ENCODE measurements around the gene KCNH5. TPM values are rescaled to one million over a fixed set of nuclear protein-coding genes. Genes with fewer than 3 reads are reported as not detected.

Gene KCNH5
- total RNA-seq, 2 experiments from 2014 or later: not detected

DNA sequence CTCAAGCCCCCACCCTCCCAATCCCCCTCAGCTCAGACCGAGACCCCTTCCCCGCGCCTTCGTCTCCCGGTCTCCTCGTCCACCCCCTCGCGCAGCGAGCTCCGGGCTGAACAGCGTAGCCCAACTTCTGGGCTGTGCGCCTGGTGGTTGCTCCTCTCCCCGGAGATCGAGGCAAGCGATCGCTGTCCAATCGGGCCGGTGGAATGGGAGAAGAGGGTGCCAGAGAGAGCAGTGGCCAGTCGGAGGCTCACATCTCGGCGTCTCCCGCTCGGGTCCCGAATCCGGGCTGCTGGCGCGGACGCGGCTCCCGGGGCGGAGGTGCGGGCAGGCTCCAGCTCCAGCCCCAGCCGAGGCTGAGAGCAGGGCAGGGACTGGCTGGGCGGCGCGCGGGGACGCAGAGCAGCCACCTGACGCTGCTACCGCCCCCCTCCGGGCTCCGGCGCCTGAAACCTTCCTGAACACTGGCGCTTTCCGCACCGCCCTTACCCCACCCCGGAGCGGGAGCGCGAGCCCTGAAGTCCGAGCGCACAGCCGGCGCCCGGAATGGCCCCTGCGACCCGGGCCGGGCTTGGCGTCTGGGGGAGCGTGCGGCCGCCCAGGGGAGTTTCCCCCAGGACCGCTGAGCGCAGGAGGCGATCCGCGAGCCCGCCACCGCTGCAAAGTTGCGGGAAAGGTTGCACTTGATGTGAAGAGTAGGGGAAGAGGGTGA is 508 bp upstream of the KCNH5 start:
- DNase-seq (ENCODE audit: low spot score): no peak
- H3K79me2 ChIP-seq (ENCODE audit: insufficient read depth, low read depth, low read length): no peaks in the 10 kb centered on the region
- no peaks in the 10 kb centered on the region for H4K20me1 ChIP-seq (ENCODE audit: insufficient read depth, low read length)
- H3K4me3 ChIP-seq (ENCODE audit: low read depth, low read length, poor library complexity, severe bottlenecking): no peak overlapping the region
- intact Hi-C loops (cut with micrococcal nuclease; ENCODE audit: unreplicated experiment): no loop called here
- H2AFZ ChIP-seq (ENCODE audit: low read length): no peak overlapping the region
- no peaks in the 10 kb centered on the region for H3K36me3 ChIP-seq (ENCODE audit: insufficient read depth, low read length)
- no peaks in the 10 kb centered on the region for H3K4me1 ChIP-seq (ENCODE audit: insufficient read depth, low read length, poor library complexity, severe bottlenecking)
- no peak overlapping the region for H3K27ac ChIP-seq (ENCODE audit: low read depth, low read length, poor library complexity, severe bottlenecking)
- TF ChIP-seq EZH2phosphoT487 (IDR thresholded peaks at IDR 0.05; ENCODE audit: borderline replicate concordance, low read depth, low read length): no peak
- TF ChIP-seq, protein P1, sequence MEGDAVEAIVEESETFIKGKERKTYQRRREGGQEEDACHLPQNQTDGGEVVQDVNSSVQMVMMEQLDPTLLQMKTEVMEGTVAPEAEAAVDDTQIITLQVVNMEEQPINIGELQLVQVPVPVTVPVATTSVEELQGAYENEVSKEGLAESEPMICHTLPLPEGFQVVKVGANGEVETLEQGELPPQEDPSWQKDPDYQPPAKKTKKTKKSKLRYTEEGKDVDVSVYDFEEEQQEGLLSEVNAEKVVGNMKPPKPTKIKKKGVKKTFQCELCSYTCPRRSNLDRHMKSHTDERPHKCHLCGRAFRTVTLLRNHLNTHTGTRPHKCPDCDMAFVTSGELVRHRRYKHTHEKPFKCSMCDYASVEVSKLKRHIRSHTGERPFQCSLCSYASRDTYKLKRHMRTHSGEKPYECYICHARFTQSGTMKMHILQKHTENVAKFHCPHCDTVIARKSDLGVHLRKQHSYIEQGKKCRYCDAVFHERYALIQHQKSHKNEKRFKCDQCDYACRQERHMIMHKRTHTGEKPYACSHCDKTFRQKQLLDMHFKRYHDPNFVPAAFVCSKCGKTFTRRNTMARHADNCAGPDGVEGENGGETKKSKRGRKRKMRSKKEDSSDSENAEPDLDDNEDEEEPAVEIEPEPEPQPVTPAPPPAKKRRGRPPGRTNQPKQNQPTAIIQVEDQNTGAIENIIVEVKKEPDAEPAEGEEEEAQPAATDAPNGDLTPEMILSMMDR (conservative IDR thresholded peaks at IDR 0.05; ENCODE audit: low read length): no peak
- no peaks in the 10 kb centered on the region for H3K9me3 ChIP-seq (ENCODE audit: low read length)
- BruUV-seq (replicated peaks): no TSS peak
- H3K4me2 ChIP-seq (ENCODE audit: low read length): no peak overlapping the region
- ChIA-PET CTCF (ENCODE audit: unreplicated experiment) (no interaction called here), POLR2A (no interaction called here)
- H3K9me2 ChIP-seq (ENCODE audit: insufficient read depth, low read length): no peaks in the 10 kb centered on the region

DNA sequence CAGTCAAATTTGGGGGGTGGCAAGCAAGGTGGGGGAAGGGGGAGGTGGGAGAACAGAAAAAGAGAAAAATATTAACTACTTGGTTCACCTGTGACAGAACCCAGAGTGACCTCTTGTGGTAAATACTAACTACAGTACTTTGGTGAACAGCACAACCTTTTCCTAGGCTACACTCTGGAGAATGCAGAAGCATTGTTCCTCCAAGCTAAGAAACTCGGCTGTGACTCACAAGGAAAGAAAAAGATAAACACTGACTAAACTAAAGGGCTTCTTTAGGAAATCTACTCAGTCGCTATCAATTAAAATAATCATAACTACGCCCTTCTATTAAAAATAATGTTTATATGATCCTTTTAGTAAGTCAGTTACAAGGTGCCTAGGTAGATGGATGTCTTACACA is 5.4 kb downstream of the KCNH5 start:
- BruUV-seq (replicated peaks): no TSS peak
- no peak for TF ChIP-seq EZH2phosphoT487 (IDR thresholded peaks at IDR 0.05; ENCODE audit: borderline replicate concordance, low read depth, low read length)
- TF ChIP-seq, protein P1 (conservative IDR thresholded peaks at IDR 0.05; ENCODE audit: low read length): peak; percentile 66
- ChIA-PET POLR2A (no interaction called here), CTCF (ENCODE audit: unreplicated experiment) (no interaction called here)
- intact Hi-C loops (cut with micrococcal nuclease; ENCODE audit: unreplicated experiment): no loop called here
- no peak overlapping the region for H3K4me2 ChIP-seq (ENCODE audit: low read length)
- no peaks in the 10 kb centered on the region for H3K4me1 ChIP-seq (ENCODE audit: insufficient read depth, low read length, poor library complexity, severe bottlenecking)
- DNase-seq (ENCODE audit: low spot score): peak; percentile 13
- H4K20me1 ChIP-seq (ENCODE audit: insufficient read depth, low read length): no peaks in the 10 kb centered on the region
- no peak overlapping the region for H3K4me3 ChIP-seq (ENCODE audit: low read depth, low read length, poor library complexity, severe bottlenecking)
- no peak overlapping the region for H3K27ac ChIP-seq (ENCODE audit: low read depth, low read length, poor library complexity, severe bottlenecking)
- no peaks in the 10 kb centered on the region for H3K9me3 ChIP-seq (ENCODE audit: low read length)
- H3K9me2 ChIP-seq (ENCODE audit: insufficient read depth, low read length): no peaks in the 10 kb centered on the region
- H3K36me3 ChIP-seq (ENCODE audit: insufficient read depth, low read length): no peaks in the 10 kb centered on the region
- no peak overlapping the region for H2AFZ ChIP-seq (ENCODE audit: low read length)
- no peaks in the 10 kb centered on the region for H3K79me2 ChIP-seq (ENCODE audit: insufficient read depth, low read depth, low read length)

GRCh38 chr14:63032641-63033040 is 12.6 kb downstream of the KCNH5 start:
- TF ChIP-seq EZH2phosphoT487 (IDR thresholded peaks at IDR 0.05; ENCODE audit: borderline replicate concordance, low read depth, low read length): no peak
- TF ChIP-seq, protein P1 (conservative IDR thresholded peaks at IDR 0.05; ENCODE audit: low read length): no peak
- H3K4me2 ChIP-seq (ENCODE audit: low read length): no peak overlapping the region
- POLR2A ChIA-PET: interaction anchor here (0.6 to 0.7 kb wide), 2 partner anchors 58 to 733 kb away, joined by 3 read pairs; no protein-coding TSS in a partner anchor
- no peaks in the 10 kb centered on the region for H3K36me3 ChIP-seq (ENCODE audit: insufficient read depth, low read length)
- no peak overlapping the region for H3K27ac ChIP-seq (ENCODE audit: low read depth, low read length, poor library complexity, severe bottlenecking)
- BruUV-seq (replicated peaks): no TSS peak
- intact Hi-C loops (cut with micrococcal nuclease; ENCODE audit: unreplicated experiment): no loop called here
- no peaks in the 10 kb centered on the region for H3K4me1 ChIP-seq (ENCODE audit: insufficient read depth, low read length, poor library complexity, severe bottlenecking)
- no peaks in the 10 kb centered on the region for H3K9me3 ChIP-seq (ENCODE audit: low read length)
- no peak for DNase-seq (ENCODE audit: low spot score)
- H3K4me3 ChIP-seq (ENCODE audit: low read depth, low read length, poor library complexity, severe bottlenecking): no peak overlapping the region
- CTCF ChIA-PET (ENCODE audit: unreplicated experiment): no interaction called here
- no peaks in the 10 kb centered on the region for H3K9me2 ChIP-seq (ENCODE audit: insufficient read depth, low read length)
- H3K79me2 ChIP-seq (ENCODE audit: insufficient read depth, low read depth, low read length): no peaks in the 10 kb centered on the region
- no peaks in the 10 kb centered on the region for H4K20me1 ChIP-seq (ENCODE audit: insufficient read depth, low read length)
- no peak overlapping the region for H2AFZ ChIP-seq (ENCODE audit: low read length)

Measured in OCI-LY7 (cell line).